Uterus (tissue), 2 donors: ENCODE data around the gene CDC42EP3.

Experiments used
- POLR2A ChIP-seq, 2 donors: fragments of 450-650 bp; IDR thresholded peaks; one replicate each; pipeline ENCODE4 v1.6.1; 2016; ENCODE audit warnings: antibody characterized with exemption in 2 of 2, mild to moderate bottlenecking in 1 of 2, moderate library complexity in 1 of 2
- TF ChIP-seq, protein P1 (sequence below), 4 experiments: fragments of 200-600 bp in 2 of 4; fragments of 450-650 bp in 2 of 4; sonication (generic) in 2 of 4; IDR thresholded peaks; one replicate each; pipeline ENCODE4 v1.5.1; 2016 to 2019; ENCODE audit warnings: antibody characterized with exemption in 4 of 4, mild to moderate bottlenecking in 2 of 4, moderate library complexity in 1 of 4

DNA sequence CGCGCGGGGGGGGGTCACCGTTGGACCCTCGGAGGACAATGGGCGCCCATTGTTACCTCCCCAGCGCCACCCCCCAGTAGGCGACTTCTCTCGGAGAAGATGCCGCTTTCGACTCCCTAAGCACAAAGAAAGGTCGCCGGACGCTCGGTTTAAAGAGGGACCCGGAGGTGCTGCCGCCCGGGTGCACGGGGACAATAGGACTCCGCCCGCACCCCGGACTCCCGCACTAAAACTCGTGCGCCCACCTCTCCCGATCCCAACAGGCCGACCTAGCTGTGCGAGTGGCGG lies 318 bp upstream of the CDC42EP3 start:
- TF ChIP-seq, protein P1, sequence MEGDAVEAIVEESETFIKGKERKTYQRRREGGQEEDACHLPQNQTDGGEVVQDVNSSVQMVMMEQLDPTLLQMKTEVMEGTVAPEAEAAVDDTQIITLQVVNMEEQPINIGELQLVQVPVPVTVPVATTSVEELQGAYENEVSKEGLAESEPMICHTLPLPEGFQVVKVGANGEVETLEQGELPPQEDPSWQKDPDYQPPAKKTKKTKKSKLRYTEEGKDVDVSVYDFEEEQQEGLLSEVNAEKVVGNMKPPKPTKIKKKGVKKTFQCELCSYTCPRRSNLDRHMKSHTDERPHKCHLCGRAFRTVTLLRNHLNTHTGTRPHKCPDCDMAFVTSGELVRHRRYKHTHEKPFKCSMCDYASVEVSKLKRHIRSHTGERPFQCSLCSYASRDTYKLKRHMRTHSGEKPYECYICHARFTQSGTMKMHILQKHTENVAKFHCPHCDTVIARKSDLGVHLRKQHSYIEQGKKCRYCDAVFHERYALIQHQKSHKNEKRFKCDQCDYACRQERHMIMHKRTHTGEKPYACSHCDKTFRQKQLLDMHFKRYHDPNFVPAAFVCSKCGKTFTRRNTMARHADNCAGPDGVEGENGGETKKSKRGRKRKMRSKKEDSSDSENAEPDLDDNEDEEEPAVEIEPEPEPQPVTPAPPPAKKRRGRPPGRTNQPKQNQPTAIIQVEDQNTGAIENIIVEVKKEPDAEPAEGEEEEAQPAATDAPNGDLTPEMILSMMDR (IDR thresholded peaks at IDR 0.05): no peak
- TF ChIP-seq POLR2A (IDR thresholded peaks at IDR 0.05): no peak
